Parathyroid adenoma (tissue), 2 donors: ENCODE measurements around the gene PCED1B.
"Not testable (repeated sequence)": the region's sequence is repeated elsewhere in the genome, so short reads cannot be mapped to it uniquely, and the experiment has no call there.

Source experiments
- H2AFZ ChIP-seq: fragments of 300-600 bp; sonication (generic); one replicate; pipeline ENCODE4 v1.7.0; 2017; ENCODE audit warnings: antibody characterized with exemption, mild to moderate bottlenecking
- H3K27ac ChIP-seq: fragments of 300-600 bp; sonication (generic); one replicate; pipeline ENCODE4 v1.7.0; 2017
- H3K27me3 ChIP-seq: fragments of 300-600 bp; sonication (generic); one replicate; pipeline ENCODE4 v1.7.0; 2017; ENCODE audit warnings: low read length; ENCODE audit not compliant: control insufficient read depth, insufficient read depth
- H3K36me3 ChIP-seq: fragments of 300-600 bp; sonication (generic); one replicate; pipeline ENCODE4 v1.7.0; 2017; ENCODE audit warnings: low read length; ENCODE audit not compliant: control insufficient read depth, insufficient read depth
- H3K4me1 ChIP-seq: fragments of 300-600 bp; sonication (generic); one replicate; pipeline ENCODE4 v1.7.0; 2017; ENCODE audit warnings: control low read depth
- H3K4me2 ChIP-seq: fragments of 300-600 bp; sonication (generic); one replicate; pipeline ENCODE4 v1.7.0; 2017; ENCODE audit warnings: low read length
- H3K4me3 ChIP-seq: fragments of 300-600 bp; sonication (generic); one replicate; pipeline ENCODE4 v1.7.0; 2017; ENCODE audit warnings: low read depth, low read length
- H3K79me2 ChIP-seq: fragments of 300-600 bp; sonication (generic); one replicate; pipeline ENCODE4 v1.7.0; 2017; ENCODE audit warnings: control low read depth
- H3K9ac ChIP-seq: fragments of 300-600 bp; sonication (generic); one replicate; pipeline ENCODE4 v1.7.0; 2017; ENCODE audit warnings: mild to moderate bottlenecking
- H3K9me3 ChIP-seq: fragments of 300-600 bp; sonication (generic); one replicate; pipeline ENCODE4 v1.7.0; 2017; ENCODE audit warnings: low read length; ENCODE audit not compliant: control insufficient read depth
- TF ChIP-seq, protein P1 (sequence below): fragments of 300-600 bp; sonication (generic); IDR thresholded peaks from one replicate; pipeline ENCODE4 v1.7.0; 2017; ENCODE audit warnings: antibody characterized with exemption, mild to moderate bottlenecking
- donor health status: primary hyperparathyroidism.

PCED1B gene

DNA sequence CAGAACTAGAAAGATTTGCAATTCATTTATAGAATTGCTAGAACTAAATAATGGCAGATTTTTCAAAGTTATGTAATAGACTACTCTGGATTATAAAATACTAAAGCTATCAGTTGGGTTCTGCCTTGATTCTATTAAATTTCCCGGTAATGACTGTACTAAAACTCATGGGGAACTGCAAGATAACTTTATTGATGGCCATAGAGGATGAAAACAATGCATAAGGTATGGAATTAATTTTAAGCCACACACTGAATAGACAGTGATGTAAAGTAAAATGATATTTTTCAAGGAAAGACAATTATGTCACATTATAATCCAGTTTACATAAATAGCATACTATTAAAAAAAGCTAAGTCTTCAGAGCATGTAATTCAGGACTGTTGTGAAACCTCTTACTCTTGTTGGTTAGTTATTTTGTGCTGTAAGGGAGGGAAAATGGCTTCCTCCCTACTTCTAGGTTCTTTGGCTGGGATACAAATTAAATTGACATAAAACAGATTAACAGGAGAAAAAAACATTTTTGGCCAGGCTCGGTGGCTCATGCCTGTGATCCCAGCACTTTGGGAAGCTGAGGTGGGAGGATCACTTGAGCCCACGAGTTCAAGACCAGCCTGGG is 134.7 kb downstream of the PCED1B start:
- no peak overlapping the region for H2AFZ ChIP-seq
- no peaks in the 10 kb centered on the region for H3K9me3 ChIP-seq
- no peaks in the 10 kb centered on the region for H3K36me3 ChIP-seq
- no peak overlapping the region for H3K4me2 ChIP-seq
- H3K79me2 ChIP-seq, result no peaks in the 10 kb centered on the region
- H3K9ac ChIP-seq, result no peak overlapping the region
- TF ChIP-seq, protein P1, sequence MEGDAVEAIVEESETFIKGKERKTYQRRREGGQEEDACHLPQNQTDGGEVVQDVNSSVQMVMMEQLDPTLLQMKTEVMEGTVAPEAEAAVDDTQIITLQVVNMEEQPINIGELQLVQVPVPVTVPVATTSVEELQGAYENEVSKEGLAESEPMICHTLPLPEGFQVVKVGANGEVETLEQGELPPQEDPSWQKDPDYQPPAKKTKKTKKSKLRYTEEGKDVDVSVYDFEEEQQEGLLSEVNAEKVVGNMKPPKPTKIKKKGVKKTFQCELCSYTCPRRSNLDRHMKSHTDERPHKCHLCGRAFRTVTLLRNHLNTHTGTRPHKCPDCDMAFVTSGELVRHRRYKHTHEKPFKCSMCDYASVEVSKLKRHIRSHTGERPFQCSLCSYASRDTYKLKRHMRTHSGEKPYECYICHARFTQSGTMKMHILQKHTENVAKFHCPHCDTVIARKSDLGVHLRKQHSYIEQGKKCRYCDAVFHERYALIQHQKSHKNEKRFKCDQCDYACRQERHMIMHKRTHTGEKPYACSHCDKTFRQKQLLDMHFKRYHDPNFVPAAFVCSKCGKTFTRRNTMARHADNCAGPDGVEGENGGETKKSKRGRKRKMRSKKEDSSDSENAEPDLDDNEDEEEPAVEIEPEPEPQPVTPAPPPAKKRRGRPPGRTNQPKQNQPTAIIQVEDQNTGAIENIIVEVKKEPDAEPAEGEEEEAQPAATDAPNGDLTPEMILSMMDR, result no peak
- H3K27me3 ChIP-seq, result no peaks in the 10 kb centered on the region
- no peak overlapping the region for H3K4me3 ChIP-seq
- no peaks in the 10 kb centered on the region for H3K4me1 ChIP-seq
- H3K27ac ChIP-seq, result no peak overlapping the region

GRCh38 chr12:47214771-47215170 is 135.3 kb downstream of the PCED1B start:
- Histone ChIP-seq H3K4me3 (no peak overlapping the region), H3K27ac (no peak overlapping the region)

DNA sequence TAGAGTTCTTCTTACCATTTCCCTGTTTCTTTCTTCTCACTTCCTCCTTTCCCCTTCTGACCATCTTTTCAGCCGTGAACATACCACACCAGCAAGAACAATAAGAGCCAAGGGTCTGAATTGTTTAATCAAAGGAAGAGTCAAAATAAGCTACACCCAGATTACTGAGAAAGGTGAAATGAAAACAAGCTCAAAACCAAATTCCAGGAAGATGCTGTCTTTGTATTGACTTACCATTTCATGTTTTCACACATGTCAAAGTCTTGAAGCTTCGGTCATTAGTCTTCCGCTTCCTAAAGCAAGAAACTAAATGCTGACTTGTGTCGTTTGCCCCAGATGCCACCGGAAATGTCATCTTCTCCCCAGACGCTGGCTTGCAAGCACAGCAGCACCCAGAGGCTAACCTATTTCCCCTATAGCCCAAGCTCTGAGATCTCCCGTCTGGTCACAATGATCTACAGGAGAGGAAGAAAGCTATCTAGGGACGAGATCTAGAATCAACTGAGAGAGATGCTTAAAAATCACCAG is 136.8 kb downstream of the PCED1B start:
- Histone ChIP-seq H3K4me2 (no peak overlapping the region), H3K27ac (no peak overlapping the region), H3K9ac (no peak overlapping the region), H3K79me2 (no peaks in the 10 kb centered on the region), H3K4me3 (no peak overlapping the region), H3K36me3 (no peaks in the 10 kb centered on the region), H3K4me1 (no peaks in the 10 kb centered on the region), H3K9me3 (no peaks in the 10 kb centered on the region), H3K27me3 (no peaks in the 10 kb centered on the region), H2AFZ (no peak overlapping the region)
- TF ChIP-seq, protein P1, result no peak

More at GRCh38 chr12:47214771-47215170, 135.3 kb downstream of the PCED1B start:
- Histone ChIP-seq H2AFZ (no peak overlapping the region), H3K9me3 (no peaks in the 10 kb centered on the region), H3K4me1 (no peaks in the 10 kb centered on the region), H3K4me2 (no peak overlapping the region), H3K27me3 (no peaks in the 10 kb centered on the region), H3K79me2 (no peaks in the 10 kb centered on the region), H3K36me3 (no peaks in the 10 kb centered on the region), H3K9ac (no peak overlapping the region)
- TF ChIP-seq, protein P1, result no peak

DNA sequence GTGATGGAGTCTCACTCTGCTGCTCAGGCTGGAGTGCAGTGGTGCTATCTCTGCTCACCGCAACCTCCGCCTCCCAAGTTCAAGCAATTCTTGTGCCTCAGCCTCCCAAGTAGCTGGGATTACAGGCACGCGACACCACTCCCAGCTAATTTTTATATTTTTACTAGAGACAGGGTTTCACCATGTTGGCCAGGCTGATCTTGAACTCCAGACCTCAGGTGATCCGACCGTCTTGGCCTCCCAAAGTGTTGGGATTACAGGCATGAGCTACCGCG is 138.1 kb downstream of the PCED1B start:
- not testable (repeated sequence) for H3K27ac ChIP-seq, H3K36me3 ChIP-seq, H3K9me3 ChIP-seq, H3K9ac ChIP-seq, H3K79me2 ChIP-seq, H3K4me3 ChIP-seq, H2AFZ ChIP-seq, H3K27me3 ChIP-seq, H3K4me2 ChIP-seq, H3K4me1 ChIP-seq

GRCh38 chr12:47218191-47218654 is 138.8 kb downstream of the PCED1B start:
- H3K4me1 ChIP-seq, result no peaks in the 10 kb centered on the region
- TF ChIP-seq, protein P1, result no peak
- no peaks in the 10 kb centered on the region for H3K36me3 ChIP-seq
- H3K9me3 ChIP-seq, result no peaks in the 10 kb centered on the region
- H3K27me3 ChIP-seq, result no peaks in the 10 kb centered on the region
- no peak overlapping the region for H2AFZ ChIP-seq
- H3K27ac ChIP-seq, result no peak overlapping the region
- no peak overlapping the region for H3K4me2 ChIP-seq
- H3K4me3 ChIP-seq, result no peak overlapping the region
- no peak overlapping the region for H3K9ac ChIP-seq
- H3K79me2 ChIP-seq, result no peaks in the 10 kb centered on the region
